ENCODE data around the gene BNIP2. TPM values are rescaled to one million over a fixed set of nuclear protein-coding genes. Genes with fewer than 3 reads are reported as not detected.
A peak's percentile ranks its signal among the peaks of the same experiment; 100 is the strongest.
"Not testable (repeated sequence)": the region's sequence is repeated elsewhere in the genome, so short reads cannot be mapped to it uniquely, and the experiment has no call there.

BNIP2 gene
- polyA plus RNA-seq, 1 donor from 2014 or later: 98.8 TPM

DNA sequence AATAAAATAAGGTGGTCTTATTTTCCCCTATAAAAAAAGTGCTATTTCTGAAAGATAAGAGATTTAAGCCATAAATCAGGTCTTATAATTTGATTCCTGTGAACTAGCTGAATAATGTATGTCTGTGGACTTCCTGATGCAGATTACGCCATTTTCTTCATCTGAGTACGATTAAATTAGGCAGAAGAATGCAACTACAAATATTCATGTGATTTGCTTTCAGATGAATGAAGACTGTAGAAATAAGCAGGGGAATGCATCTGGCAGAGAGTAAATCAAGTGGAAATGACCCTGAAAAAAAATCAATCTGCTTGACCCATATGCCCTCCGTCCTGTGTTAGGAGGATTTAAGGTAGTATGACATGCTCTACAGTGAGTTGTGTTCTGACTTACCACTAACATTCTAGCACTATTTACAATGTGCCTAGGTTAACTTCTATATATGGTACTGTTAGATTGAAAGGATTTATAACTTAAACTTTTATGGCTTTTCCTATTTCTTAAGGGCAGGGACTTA lies 14.7 kb downstream of the BNIP2 start:
- Mint-ChIP-seq H3K9me3 (no peaks in the 10 kb centered on the region), H3K4me1 (peaks cover 0 to under 1% (median 0%) of the 10 kb centered on the region in 3 donors), H3K4me3 (no peak overlapping the region), H3K27me3 (no peaks in the 10 kb centered on the region), H3K27ac (peak overlapping the region in 1 of 3 donors; percentile 25), H3K36me3 (no peaks in the 10 kb centered on the region)

DNA sequence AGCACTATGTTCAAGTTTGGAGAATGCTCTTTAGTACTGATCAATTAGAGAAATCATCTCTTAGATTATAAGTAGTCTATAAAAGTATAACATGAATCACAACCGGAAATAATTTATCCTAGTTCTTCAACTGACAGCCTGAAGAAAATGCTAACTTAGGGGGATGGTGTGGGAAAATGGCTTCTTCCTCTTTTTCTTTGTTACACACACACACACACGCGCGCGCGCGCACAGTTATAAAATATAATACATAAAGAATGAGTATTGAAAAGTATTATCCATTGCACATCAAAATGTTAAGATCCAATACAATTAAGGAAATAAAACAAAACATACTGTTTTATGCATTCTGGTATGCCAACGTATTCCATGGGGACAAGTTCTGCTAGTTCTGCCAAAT lies 20.6 kb downstream of the BNIP2 start:
- no peaks in the 10 kb centered on the region for H3K4me1 Mint-ChIP-seq
- no peak overlapping the region for H3K4me3 Mint-ChIP-seq
- peaks cover 3% of the 10 kb centered on the region for H3K36me3 Mint-ChIP-seq
- H3K27me3 Mint-ChIP-seq: no peaks in the 10 kb centered on the region
- H3K27ac Mint-ChIP-seq: no peak overlapping the region
- no peaks in the 10 kb centered on the region for H3K9me3 Mint-ChIP-seq

GRCh38 chr15:59662260-59662659 lies 26.9 kb downstream of the BNIP2 start:
- H3K27me3 Mint-ChIP-seq: no peaks in the 10 kb centered on the region
- no peak overlapping the region for H3K4me3 Mint-ChIP-seq
- H3K9me3 Mint-ChIP-seq: no peaks in the 10 kb centered on the region
- H3K4me1 Mint-ChIP-seq: peaks cover 4 to 9% (median 5%) of the 10 kb centered on the region in 3 donors
- H3K36me3 Mint-ChIP-seq: no peaks in the 10 kb centered on the region
- no peak overlapping the region for H3K27ac Mint-ChIP-seq

GRCh38 chr15:59659366-59659765 lies 29.8 kb downstream of the BNIP2 start:
- Mint-ChIP-seq H3K27me3 (no peaks in the 10 kb centered on the region), H3K27ac (no peak overlapping the region), H3K36me3 (no peaks in the 10 kb centered on the region), H3K4me1 (peaks cover 4 to 10% (median 5%) of the 10 kb centered on the region in 3 donors), H3K4me3 (peak overlapping the region in 2 of 4 donors; percentile 35 to 56), H3K9me3 (no peaks in the 10 kb centered on the region)

- Mint-ChIP-seq H3K9me3 (no peaks in the 10 kb centered on the region), H3K36me3 (peaks cover 4% of the 10 kb centered on the region), H3K4me3 (no peak overlapping the region), H3K27me3 (no peaks in the 10 kb centered on the region), H3K27ac (peak overlapping the region; percentile 84 to 93 (median 93)), H3K4me1 (peaks cover 5 to 13% (median 6%) of the 10 kb centered on the region in 3 donors)
These were observed 31.4 kb downstream of the BNIP2 start for GRCh38 chr15:59657635-59658125.

- H3K4me1 Mint-ChIP-seq: peaks cover 5 to 14% (median 6%) of the 10 kb centered on the region in 3 donors
- H3K36me3 Mint-ChIP-seq: peaks cover 6% of the 10 kb centered on the region
- H3K27ac Mint-ChIP-seq: peak within 1 kb of the TSS; percentile 84 to 93 (median 93)
- no peaks in the 10 kb centered on the region for H3K27me3 Mint-ChIP-seq
- H3K9me3 Mint-ChIP-seq: no peaks in the 10 kb centered on the region
- peak within 1 kb of the TSS in 1 of 4 donors; percentile 23 for H3K4me3 Mint-ChIP-seq
These were observed 32.1 kb downstream of the BNIP2 start, which contains the start of gene GTF2A2 for GRCh38 chr15:59656897-59657634. Gene GTF2A2 (minus strand): TSS chr15:59657515. CDS start chr15:59652277, 5,238 bp downstream.

- H3K27ac Mint-ChIP-seq: no peak overlapping the region
- H3K4me1 Mint-ChIP-seq: peaks cover 5 to 10% (median 7%) of the 10 kb centered on the region in 3 donors
- H3K27me3 Mint-ChIP-seq: no peaks in the 10 kb centered on the region
- no peak overlapping the region for H3K4me3 Mint-ChIP-seq
- peaks cover 6% of the 10 kb centered on the region for H3K36me3 Mint-ChIP-seq
- no peaks in the 10 kb centered on the region for H3K9me3 Mint-ChIP-seq
These were observed 35.1 kb downstream of the BNIP2 start for GRCh38 chr15:59654046-59654445.

GRCh38 chr15:59649603-59650002 lies 39.5 kb downstream of the BNIP2 start:
- Mint-ChIP-seq H3K4me1 (peaks cover 0 to 9% (median 4%) of the 10 kb centered on the region in 3 donors), H3K27me3 (no peaks in the 10 kb centered on the region), H3K27ac (no peak overlapping the region), H3K9me3 (no peaks in the 10 kb centered on the region), H3K36me3 (peaks cover 6% of the 10 kb centered on the region), H3K4me3 (no peak overlapping the region)

DNA sequence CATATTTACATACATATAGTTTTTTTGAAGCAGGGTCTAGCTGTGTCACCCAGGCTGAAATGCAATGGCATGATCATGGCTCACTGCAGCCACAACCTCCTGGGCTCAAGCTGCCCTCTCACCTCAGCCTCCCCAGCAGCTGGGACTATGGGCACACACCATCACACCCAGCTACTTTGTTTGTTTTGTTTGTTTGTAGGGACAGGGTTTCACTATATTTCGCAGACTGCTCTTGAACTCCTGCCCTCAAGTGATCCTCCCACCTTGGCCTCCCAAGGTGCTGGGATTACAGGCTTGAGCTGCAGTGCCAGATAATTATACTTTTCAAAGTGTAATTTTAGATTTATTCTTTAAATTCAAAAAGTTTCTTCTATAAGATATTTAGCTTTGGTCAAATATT lies 42.0 kb downstream of the BNIP2 start:
- H3K4me3 Mint-ChIP-seq: no peak overlapping the region
- no peaks in the 10 kb centered on the region for H3K27me3 Mint-ChIP-seq
- no peak overlapping the region for H3K27ac Mint-ChIP-seq
- H3K36me3 Mint-ChIP-seq: no peaks in the 10 kb centered on the region
- peaks cover 0 to 10% (median 0%) of the 10 kb centered on the region in 3 donors for H3K4me1 Mint-ChIP-seq
- no peaks in the 10 kb centered on the region for H3K9me3 Mint-ChIP-seq

- Mint-ChIP-seq H3K4me1 (peaks cover 0 to 10% (median 0%) of the 10 kb centered on the region in 3 donors), H3K36me3 (no peaks in the 10 kb centered on the region)
These were observed 42.8 kb downstream of the BNIP2 start for GRCh38 chr15:59646277-59646676.

GRCh38 chr15:59645812-59646211 lies 43.3 kb downstream of the BNIP2 start:
- H3K4me1 Mint-ChIP-seq: peaks cover 0 to 10% (median 0%) of the 10 kb centered on the region in 3 donors
- not testable (repeated sequence) for H3K4me3 Mint-ChIP-seq, H3K27me3 Mint-ChIP-seq, H3K27ac Mint-ChIP-seq, H3K9me3 Mint-ChIP-seq, H3K36me3 Mint-ChIP-seq

More at GRCh38 chr15:59646277-59646676, 42.8 kb downstream of the BNIP2 start:
- no peaks in the 10 kb centered on the region for H3K9me3 Mint-ChIP-seq
- no peak overlapping the region for H3K4me3 Mint-ChIP-seq
- H3K27me3 Mint-ChIP-seq: no peaks in the 10 kb centered on the region
- no peak overlapping the region for H3K27ac Mint-ChIP-seq

GRCh38 chr15:59644756-59645155 lies 44.4 kb downstream of the BNIP2 start:
- Mint-ChIP-seq H3K27me3 (no peaks in the 10 kb centered on the region), H3K27ac (no peak overlapping the region), H3K4me1 (peaks cover 0 to 10% (median 0%) of the 10 kb centered on the region in 3 donors), H3K9me3 (no peaks in the 10 kb centered on the region), H3K36me3 (no peaks in the 10 kb centered on the region), H3K4me3 (no peak overlapping the region)

DNA sequence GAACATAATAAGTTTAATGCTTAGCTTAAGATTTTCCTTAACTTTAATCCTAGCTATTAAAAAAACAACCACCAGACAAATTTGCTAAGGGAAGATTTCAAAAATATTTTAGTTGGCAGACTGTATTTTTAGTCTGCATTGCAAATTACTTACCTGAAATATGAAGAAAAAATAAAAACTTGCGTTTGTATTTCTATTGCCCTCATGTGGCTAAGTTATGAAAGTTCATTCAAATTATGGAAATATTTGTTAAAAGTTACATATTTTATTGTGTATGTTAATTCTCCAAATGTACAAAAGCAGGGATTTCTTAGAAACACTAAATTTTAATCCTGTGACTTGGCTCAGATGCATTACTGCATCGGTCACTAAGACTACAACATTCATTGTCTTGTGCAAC lies 46.8 kb downstream of the BNIP2 start:
- Mint-ChIP-seq H3K4me3 (no peak overlapping the region), H3K4me1 (peaks cover 0 to 9% (median 0%) of the 10 kb centered on the region in 3 donors), H3K36me3 (peaks cover 3% of the 10 kb centered on the region), H3K9me3 (no peaks in the 10 kb centered on the region), H3K27ac (no peak overlapping the region), H3K27me3 (no peaks in the 10 kb centered on the region)

DNA sequence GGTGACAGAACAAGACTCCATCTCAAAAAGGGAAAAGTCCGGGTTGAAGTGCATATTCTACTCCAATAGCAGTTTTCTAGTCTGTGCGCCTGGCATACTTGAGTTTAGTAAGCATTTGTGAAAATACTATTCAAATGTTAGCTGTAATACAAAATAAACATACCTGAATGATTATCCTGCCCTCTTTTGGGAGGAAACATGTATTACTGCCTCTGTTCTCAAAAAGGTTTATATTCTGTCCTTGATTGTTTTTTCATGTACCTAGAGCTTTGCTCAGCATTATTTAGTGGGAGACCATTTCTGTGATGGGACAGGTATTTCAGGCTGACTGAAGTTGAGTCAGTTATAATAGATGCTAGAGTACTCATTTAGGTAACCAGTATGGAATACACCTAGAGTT lies 51.6 kb downstream of the BNIP2 start:
- not testable (repeated sequence) for H3K9me3 Mint-ChIP-seq, H3K36me3 Mint-ChIP-seq, H3K27me3 Mint-ChIP-seq, H3K4me1 Mint-ChIP-seq, H3K27ac Mint-ChIP-seq, H3K4me3 Mint-ChIP-seq

- Mint-ChIP-seq H3K4me3 (no peak overlapping the region), H3K27me3 (peaks cover 1% of the 10 kb centered on the region), H3K36me3 (peaks cover 4% of the 10 kb centered on the region), H3K27ac (no peak overlapping the region), H3K4me1 (no peaks in the 10 kb centered on the region), H3K9me3 (no peaks in the 10 kb centered on the region)
These were observed 52.9 kb downstream of the BNIP2 start for GRCh38 chr15:59636184-59636583.

- Mint-ChIP-seq H3K4me3 (no peak overlapping the region), H3K36me3 (peaks cover 4% of the 10 kb centered on the region), H3K27ac (no peak overlapping the region), H3K4me1 (no peaks in the 10 kb centered on the region), H3K27me3 (peaks cover 1% of the 10 kb centered on the region), H3K9me3 (no peaks in the 10 kb centered on the region)
These were observed 56.4 kb downstream of the BNIP2 start for GRCh38 chr15:59632714-59633113.
